ENCODE measurements around the gene PNPO.

PNPO gene

DNA sequence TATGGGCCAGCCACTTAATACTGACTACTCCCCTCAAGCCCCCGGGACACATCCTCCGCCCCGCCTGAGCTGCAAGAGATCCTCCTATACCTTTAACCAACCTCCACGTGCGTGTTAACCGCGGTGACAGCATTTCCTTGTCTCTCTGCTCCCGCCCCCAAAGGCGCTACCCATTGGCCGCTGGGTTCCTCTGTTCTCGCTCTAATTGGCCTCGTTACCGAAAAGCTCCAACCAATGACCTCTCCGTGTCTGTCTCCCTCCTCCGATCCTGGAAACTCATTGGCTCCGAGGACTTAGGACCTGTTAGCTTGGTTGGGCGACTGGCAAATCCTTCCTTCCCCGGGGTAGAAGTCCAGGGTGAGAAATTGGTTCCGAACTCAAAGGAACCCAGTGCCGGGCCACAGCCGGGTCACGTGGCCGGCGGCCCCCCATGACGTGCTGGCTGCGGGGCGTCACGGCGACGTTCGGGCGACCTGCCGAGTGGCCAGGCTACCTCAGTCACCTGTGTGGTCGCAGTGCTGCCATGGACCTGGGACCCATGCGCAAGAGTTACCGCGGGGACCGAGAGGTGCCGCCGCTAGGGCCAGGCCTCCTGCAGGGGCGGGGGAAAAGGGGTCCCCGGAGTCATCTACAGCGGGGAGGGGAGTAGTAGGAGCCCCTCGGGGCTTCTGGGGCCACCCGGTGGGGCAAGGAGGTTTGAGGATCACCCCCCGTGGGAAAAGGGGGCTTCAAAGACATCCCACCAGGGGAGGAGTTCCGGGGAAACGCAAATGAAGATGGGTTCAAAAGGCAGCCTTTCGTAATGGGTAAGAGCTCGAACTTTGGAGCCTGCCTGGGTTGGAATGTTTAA is at the start of gene PNPO:
TSS of gene PNPO (plus strand) at position 326 of the 850 bp plus-strand sequence. CDS start at position 431, 105 bp downstream.
- peak; percentile 96 for DNase-seq (ENCODE audit: low read depth, low spot score)

DNA sequence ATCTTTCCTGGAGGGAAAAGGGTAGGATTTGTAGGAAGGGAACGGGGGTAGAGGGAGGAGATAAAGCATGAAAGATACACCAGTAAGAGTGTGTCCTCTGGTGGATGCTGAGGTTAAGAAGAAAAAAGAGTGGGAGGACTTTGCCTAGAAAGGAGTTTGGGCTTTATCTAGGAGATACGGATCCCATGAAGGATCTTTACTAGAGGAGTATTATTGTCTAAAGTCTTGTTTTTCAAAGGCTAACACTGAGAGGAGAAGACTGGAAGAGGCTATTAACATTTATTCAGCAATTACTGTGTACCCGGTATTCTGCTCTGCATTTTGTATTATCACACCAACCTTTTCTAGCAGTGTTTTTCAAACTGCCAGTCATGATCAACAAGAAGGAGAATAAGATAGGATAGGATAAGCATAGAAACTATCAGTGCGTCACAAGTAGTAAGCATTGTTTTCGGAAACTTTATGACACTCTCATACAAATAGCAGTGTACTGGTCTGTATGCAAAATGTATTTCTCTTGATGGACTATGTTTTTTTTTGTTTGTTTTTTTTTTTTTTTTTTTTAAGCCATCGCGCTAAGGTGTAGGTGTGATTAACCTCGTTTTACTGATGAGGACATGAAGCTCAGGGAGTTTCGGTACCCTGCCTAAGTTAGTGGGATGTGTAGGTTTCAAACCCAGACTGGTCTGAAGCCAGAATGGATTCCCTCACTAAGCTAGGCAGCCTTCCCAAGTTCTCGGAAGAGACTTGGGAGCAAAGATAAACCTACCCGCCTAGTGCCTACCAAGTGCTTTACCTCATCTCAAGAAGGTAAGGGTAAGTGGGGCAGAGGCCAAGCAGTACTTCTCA is 46.6 kb upstream of the PNPO start:
- DNase-seq (ENCODE audit: low read depth, low spot score): no peak

DNA sequence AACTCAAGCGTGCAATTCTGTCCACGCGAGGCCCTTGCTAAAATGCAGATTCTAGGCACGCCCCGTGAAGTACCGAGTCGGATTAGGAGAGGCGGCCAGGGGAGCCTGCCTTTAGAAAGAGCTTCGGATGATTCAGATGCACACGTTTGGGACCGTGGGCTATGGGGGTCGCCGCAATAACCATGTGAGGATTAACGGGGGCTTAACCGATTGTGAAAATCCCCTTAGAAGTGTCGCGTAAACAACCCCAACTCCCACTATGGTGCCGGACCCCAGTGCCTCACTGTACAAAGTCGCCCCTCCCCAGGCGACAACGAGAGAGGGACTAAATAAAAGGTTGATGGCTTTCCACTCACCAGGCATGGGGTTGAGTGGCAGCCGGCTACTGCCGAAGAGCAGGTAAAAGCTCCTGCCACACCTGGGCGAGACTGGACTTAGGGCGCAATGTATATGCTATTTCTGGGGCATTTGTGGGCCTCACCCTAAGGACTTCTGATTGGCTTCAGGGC is 46.0 kb upstream of the PNPO start:
- DNase-seq (ENCODE audit: low read depth, low spot score): no peak

DNA sequence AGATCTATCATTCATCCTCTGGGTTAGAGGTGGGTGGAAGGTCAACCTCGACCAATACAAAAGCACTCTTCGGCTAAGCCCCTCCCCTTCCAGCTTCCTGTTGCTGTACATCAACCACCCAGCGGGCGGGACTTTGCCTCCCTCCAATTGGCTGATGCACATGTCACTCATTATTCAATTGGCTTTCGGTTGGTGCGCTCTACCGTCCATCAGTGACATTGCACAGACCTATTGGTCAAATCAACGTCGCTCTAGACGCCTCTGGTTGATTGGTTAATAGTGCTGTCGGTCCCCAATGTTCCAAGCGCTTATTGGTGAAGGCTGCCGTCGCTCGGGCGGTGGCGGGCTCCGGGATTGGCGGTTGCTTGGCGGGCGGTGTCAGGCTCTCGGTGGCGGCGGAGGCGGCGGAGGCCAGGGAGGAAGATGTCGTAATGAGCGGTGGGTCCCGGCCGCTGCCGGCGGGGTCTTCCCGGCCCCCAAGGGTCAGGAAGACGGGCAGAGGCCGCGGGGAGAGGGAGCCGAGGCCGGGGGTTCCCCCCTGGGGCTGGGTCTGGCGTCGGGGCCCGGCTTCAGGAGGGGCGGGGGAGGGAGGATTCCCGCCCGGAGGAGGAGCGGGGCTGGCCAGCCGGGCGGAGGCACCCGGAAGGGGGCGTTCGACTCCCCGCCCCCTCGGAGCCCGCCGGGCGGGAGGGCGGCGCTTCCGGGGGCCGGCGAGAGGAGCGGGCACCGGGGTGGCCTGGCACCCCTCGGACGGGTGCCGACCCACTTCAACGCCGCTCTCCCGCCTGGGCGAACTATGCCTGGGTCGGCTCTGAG is 45.3 kb upstream of the PNPO start, which contains the start of gene SP2:
TSS of gene SP2 (plus strand) at position 381 of the 816 bp plus-strand sequence. CDS start at position 432, 51 bp downstream.
- DNase-seq (ENCODE audit: low read depth, low spot score): peak; percentile 100

DNA sequence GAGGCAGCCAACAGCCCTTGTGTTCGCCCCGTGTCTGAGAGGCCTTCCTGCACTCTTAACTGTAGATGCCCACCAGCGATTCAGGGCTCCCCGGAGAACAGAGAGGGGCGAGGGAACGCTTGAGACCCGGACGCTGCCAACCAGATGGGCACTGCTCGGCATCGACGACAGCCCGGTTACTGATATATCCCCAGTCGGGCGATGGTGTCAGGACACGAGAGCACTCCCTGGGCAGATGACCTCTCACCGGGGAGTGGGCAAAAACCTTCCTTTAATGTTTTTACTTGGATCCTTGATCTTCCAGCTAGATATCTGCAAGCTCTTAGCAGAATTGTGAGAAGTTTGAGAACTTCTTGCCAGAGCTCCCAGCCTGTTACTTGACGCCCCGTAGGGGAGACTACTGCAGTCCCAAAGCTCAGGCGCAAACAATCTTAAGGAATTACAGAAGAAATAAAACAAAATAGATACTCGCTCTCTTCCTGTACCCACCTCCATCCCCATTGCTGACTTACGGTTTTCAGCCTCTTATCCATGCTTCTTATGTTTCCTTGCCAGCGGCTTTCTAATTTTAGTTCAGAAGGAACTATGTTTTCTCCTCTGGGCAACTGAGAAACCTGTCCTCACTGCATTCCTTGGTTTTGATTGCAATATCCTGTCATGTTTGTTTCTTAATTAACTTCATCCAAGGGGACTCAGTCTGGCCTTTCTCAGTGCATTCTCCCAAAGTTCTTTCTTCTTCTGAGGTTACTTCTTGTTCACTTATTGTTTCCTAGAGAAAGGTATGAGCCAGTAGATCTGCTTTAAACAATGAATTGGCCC is 44.5 kb upstream of the PNPO start:
- no peak for DNase-seq (ENCODE audit: low read depth, low spot score)

DNA sequence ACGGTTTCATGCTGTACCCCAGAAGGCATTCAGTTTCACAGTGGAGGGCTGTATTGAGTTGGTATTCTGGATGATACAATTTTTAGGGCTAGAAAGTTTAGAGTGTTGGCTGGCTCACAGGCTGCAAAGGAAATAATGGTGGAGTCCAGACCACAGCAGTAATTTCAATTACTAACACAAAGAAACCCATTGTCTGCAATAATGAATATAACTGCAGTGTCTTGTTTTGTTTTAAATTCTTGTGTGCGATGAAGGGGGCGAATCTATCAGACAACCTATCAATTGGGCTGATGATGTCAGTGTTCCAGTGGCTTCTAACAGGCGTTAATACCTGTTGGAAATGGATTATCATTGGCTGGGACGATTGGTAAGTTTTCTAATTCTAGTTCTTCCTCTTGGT is 43.8 kb upstream of the PNPO start:
- no peak for DNase-seq (ENCODE audit: low read depth, low spot score)

DNA sequence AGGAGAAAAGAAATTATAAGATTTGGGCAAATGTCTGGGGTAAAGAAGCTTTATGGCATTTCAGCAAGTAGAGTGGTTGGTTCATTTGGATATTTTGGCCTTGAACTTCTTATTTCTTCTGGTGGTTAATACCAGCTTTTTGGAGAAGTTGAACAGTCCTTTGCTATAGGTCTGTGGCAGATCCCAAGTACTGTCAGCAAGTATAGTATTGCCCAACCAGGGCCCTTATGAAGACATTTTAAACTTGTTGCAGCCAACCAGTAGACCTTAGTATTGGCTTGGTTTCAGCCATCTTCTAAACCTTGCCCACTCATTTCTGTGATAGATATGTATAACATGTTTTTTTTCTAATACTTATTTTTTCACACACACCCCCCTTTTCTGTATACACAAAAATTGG is 43.1 kb upstream of the PNPO start:
- no peak for DNase-seq (ENCODE audit: low read depth, low spot score)

DNA sequence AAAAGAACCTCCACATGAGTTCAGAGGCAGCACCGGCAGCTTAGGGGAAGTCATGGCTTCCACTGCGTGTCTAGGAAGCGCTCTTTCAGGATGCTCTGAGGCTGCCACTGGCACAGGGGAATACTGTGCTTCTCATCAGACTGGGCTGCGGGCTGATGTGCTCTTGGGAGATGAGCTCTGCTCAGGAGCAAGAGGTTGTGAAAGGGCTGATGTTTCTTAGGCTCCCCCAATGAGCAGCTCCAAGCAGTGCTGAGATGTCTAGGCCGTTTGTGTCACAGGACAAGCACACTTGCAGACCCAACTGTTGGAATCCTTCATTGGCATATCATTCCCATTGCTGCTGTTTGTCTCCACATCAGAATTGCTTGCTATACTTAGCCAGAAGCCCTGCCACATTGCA is 41.7 kb upstream of the PNPO start:
- no peak for DNase-seq (ENCODE audit: low read depth, low spot score)

DNA sequence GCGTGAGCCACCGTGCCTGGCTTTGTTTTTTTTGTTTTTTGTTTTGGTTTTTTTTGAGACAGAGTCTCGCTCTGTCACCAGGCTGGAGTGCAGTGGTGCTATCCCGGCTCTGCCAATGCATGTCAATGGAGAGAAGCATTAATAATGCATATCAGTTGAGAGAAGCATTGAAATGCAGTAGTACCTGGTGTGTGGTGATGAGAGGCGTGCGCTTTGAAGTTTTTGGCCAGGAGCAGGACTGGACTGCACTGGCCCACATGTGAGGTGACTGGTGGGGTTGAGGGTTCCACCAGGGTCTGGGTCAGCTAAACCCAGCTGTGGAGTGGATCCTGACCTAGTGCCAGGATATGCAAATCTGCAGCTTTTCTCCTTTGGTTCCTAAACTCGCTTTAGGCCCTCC is 39.9 kb upstream of the PNPO start:
- DNase-seq (ENCODE audit: low read depth, low spot score): no peak

DNA sequence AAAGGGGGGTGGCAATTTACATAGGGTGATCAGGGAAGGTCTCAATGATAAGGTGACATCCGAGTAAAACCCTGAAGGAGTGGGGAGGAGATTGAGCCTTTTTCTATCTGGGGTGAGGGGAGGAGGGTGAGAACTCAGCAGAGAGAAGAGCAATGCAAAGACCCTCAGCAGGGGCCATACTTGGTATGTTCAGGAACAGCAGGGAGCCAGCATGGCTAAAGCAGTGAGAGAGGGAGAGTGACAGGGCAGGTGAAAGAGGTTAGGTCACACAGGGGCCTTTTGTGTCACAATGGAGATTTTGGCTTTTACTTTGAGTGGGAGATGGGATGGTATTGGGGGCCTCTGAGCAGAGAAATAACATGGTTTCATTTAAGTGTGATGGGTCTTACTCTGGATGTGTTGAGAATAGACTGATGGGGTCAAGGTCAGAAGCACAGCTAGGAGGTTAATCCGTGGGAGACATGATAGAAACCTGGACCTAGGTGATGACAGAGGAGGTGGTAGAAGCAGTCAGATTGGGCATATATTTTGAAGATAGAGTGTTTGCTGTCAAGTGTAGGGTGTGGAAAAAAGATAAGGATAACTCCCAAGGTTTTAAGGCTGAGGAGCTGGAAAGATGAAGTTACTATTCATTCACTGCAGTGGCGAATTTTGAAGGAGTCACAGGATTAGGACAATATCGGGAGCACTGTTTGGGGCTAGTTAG is 39.2 kb upstream of the PNPO start:
- DNase-seq (ENCODE audit: low read depth, low spot score): peak; percentile 75

DNA sequence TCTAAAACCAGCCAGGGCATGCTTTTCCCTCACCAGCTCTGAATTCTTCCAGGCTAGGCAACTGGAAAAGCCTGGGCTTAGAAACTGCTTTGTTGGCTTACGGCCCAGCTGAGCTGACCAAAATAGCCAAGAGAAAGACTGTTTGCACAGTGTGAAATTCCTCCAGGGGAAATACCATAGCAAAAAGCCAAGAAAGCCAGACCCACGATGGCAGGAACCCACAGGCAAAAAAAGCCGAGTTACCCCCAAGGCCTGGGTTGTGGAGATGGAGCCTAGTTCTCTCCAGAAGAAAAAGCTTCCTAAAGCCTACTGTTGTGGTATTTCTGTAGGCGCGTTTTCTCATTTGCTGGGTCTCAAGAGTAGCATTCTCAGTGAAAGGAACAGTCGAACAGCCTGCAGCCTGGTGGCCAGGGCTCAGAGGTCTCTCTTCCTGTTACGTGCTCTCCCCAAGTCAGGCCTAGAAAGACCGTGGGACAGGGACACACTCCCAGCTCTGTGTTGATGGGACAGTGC is 36.1 kb upstream of the PNPO start:
- DNase-seq (ENCODE audit: low read depth, low spot score): peak; percentile 72

DNA sequence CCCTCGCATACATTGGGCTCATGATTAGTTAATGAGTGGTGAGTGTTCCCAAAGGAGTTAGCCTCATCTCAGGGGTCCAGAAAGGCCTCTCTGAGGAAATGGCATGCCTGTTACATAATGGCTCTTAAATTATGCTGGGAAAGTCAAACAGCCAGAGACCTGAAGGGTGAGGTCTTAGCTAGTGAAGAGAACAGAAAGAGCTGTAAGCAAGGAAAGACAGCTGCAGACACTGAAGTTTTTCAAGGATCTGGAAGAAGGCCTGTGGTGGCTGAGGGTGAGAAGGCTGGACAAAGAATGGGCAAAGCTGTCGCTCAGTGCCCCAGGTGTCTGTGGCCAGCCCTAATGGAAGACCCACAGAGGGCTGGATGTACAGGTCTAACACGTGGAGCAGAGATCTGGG is 34.9 kb upstream of the PNPO start:
- DNase-seq (ENCODE audit: low read depth, low spot score): no peak

DNA sequence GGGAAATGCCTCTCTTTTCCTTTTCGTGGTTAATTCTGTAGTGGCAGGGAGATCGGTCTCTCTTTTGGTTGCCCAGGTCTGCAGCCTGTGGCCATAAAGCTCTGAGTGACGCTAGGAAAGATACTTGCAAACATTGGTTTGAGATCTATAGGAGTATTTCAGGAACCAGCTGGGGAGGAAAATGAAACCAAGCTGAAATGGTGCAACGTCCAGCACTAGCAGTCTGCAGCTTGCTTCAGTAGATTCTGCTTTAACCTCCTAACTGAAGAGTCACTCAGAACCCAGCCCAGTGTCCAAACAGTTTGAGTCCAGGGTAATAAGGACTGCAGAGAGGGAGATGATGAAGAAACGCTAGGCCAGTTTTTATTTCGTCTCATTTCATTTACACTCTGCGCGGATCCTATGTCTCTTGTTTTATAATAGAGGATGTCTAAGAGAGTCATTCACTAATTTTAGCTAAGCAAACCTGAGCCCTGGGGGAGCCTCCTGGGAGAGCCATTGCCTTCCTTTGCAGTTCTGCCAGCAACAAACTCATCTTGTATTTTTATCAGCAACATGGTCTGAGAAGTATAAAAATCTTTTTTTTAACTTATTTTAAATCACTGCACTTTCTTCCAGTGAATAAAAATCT is 33.3 kb upstream of the PNPO start:
- no peak for DNase-seq (ENCODE audit: low read depth, low spot score)

DNA sequence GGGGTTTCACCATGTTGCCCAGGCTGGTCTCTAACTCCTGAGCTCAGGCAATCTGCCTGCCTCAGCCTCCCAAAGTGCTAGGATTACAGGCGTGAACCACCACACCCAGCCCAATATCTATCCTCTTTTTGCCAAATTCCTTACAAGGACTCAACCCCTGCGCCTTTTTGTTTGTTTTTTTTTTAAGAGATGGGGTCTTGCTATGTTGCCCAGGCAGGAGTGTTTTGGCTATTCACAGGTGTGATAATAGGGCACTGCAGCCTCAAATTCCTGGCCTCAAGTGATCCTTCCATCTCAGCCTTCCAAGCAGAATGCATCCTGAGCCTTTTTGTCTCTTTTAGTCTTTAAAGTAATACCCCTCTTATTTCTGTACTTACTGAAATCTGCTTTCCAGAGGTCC is 28.3 kb upstream of the PNPO start:
- no peak for DNase-seq (ENCODE audit: low read depth, low spot score)

DNA sequence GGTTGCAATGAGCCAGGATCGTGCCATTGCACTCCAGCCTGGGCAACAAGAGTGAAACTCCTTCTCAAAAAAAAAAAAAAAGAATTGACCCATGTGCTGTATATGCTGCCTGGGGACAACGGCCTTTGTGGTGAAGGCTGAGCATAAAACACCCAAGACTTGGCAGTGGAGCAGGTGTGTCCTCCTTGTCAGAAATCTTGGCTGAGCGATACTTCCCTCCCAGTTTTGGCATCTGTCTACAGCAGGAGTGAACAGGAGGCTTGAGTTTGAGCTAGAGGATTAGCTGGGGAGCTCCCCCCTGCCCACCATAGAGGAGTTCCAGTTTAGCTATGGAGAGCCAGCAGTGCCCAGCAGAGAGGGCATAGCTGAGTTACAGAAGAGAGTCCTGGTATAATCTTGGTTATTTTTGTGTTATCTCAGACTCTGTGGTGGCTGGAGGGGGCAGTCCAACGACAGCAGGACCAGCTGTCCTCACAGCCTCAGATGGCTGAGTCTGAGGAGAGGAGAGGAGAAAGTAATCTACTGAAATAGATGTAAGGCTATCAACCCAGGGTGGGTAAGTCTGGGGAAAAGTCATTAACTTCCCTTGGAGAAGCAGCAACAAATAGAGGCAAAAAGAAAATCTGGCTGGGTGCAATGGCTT is 26.9 kb upstream of the PNPO start:
- no peak for DNase-seq (ENCODE audit: low read depth, low spot score)

DNA sequence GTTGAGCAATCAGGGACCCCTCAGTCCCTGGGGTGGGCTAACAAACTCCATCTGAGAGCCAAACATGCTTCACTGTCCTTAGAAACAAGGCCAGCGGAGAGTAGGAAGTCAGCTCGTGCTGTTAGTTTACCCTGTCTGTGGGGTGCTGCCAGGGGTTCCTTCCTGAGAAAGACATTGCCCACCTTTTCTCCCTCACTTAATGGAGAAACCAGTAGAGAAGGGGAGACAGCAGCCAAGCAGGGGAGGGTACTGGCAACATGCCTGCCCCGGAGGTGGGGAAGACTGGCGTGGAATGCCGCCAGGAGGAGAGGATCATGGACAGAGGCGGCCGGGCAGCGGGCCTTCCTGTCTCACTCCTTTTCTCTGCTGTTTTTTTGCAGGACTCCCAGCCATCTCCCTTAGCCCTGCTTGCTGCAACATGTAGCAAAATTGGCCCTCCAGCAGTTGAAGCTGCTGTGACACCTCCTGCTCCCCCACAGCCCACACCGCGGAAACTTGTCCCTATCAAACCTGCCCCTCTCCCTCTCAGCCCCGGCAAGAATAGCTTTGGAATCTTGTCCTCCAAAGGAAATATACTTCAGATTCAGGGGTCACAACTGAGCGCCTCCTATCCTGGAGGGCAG is 25.5 kb upstream of the PNPO start:
- no peak for DNase-seq (ENCODE audit: low read depth, low spot score)

DNA sequence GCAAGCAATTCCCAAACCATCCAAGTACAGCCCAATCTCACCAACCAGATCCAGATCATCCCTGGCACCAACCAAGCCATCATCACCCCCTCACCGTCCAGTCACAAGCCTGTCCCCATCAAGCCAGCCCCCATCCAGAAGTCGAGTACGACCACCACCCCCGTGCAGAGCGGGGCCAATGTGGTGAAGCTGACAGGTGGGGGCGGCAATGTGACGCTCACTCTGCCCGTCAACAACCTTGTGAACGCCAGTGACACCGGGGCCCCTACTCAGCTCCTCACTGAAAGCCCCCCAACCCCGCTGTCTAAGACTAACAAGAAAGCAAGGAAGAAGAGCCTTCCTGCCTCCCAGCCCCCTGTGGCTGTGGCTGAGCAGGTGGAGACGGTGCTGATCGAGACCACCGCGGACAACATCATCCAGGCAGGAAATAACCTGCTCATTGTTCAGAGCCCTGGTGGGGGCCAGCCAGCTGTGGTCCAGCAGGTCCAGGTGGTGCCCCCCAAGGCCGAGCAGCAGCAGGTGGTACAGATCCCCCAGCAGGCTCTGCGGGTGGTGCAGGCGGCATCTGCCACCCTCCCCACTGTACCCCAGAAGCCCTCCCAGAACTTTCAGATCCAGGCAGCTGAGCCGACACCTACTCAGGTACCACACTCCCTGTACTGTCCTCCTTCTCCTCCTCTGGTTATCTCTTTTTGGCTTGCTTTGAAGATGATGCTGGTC is 24.7 kb upstream of the PNPO start:
- no peak for DNase-seq (ENCODE audit: low read depth, low spot score)

DNA sequence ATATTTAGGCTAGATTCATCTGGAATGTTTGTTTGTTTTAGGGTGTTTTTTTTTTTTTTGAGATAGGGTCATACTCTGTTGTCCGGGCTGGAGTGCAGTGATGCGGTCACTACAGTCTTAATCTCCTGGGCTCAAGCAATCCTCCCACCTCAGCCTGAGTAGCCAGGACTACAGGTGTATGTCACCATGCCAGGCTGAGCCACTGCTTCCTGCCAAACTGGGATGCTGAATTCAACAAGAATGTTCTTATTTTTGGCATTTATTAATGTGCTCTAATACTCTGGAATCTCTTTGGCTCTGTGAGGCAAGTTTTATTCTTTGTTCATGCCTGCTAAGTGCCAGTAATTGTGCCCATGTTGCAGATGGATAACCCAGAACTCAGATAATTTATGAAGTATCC is 23.8 kb upstream of the PNPO start:
- no peak for DNase-seq (ENCODE audit: low read depth, low spot score)
